ENCODE measurements around the gene SMAD7.
"Not testable (repeated sequence)": the region's sequence is repeated elsewhere in the genome, so short reads cannot be mapped to it uniquely, and the experiment has no call there.

SMAD7 gene

DNA sequence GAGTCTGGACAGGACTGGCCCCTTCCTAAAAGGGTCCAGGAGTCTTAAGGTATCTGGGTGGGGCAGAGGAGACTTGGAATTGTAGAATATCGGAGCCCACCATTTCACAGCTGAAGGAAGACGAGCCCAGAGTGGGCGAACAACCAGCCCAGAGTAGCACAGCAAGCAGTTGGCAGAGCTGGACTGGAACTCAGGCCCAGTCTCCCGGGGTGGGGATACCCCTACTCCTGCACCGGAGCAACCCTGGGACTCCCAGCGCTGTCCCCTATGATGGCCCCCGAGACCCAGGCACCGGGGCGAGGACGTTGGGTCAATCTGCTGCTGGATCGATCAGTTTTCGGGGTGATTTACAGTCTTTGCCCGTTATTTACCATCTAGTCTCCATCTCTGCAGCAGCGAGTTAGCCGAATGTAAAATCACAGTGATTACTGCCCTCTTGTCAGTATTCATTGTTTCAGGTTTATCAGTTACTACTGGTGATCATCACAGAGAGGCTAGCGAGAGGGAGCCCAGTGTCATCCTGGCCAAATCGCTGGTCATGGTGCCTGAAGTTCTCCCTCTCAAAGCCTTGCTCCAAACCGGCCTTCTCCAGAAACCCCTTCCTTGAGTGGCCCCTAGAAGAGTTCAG is 75.3 kb downstream of the SMAD7 start:
- H3K4me3 ChIP-seq (ENCODE audit: low read length) = no peak overlapping the region
- DNase-seq (ENCODE audit: low read depth, low spot score) = no peak

DNA sequence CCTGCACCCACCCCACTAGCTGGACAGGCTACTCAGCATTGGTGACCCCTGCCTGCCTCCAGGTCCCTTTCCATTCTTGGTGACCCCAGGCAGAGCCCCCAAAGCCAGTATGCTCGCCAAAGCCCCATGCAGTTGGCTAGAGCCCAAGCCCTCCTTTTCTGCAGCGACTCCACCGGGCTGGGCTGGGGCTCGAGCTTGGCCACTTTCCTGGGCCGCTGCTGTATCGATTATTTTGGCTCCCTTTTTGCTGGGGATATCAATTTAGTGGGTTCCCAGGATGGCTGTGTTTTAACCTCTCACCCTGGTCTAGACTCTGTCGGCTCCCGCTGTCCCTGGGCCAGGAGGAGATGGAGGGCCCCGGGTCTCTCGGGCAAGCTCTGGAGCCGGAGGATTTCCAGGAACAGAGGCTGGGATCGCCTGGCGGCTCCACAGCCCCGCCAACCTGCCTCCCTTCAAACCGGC is 76.0 kb downstream of the SMAD7 start:
- DNase-seq (ENCODE audit: low read depth, low spot score) = no peak
- no peak overlapping the region for H3K4me3 ChIP-seq (ENCODE audit: low read length)

DNA sequence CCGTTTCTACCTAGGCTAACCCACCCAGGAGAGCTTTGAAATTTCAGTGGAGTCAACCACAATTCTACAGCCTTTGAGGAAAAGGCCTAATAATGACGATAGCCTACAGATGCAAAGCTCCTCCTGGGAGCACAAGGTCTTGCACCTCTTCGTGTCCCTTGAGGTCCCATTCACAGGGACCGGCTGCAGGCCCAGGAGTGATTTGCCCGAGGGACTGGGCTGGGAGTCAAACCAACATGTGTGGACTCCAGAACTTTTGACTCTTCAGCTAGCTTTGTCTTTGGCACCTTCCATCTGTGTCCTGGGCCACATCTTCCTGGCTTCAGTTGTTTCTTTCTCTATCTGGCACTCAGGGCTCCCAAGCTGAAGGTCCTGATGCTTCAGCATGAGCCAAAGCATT is 76.5 kb downstream of the SMAD7 start:
- no peak overlapping the region for H3K4me3 ChIP-seq (ENCODE audit: low read length)
- DNase-seq (ENCODE audit: low read depth, low spot score) = no peak

DNA sequence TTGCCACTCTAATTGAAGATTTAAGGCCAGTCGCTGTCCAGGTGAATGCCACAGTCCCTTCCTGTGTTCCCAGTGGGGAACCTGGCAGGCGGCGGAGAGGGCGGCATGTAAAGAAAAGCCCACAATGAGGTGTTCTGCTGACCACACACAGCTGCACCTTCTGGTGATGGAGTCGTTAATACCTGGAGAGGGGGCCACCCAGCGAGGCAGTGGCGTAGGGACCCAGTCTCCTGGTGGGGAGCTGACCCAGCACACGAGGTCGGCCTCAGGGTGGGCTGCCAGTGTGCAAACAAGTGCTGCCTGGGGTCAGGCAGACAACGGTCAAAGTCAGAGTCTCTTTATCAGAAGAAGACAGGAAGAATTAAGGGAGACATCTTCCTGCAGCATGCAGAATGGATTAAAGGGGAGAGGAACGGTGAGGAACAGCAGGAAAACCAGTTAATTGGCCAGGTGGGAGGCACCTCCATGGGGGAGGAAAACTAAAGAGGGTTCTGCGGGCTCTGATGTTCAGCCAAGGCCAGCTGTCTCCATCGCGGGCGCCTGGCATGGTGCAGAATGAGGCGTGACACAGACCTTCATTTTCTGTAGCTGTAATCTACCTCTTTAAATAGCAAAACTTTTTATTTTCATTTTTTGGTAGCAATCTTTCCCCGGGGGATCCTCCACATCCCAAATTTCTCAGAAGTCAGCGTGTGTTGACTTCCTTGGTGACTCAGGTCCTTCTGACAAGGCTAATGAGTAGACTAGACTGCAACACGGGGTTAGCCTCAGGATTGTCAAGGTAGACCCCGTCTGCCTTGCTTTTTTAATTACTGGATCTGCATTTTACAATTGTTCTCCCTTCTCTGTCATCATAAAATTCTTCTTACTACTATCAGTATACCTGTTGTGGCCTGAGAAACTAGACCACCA is 78.3 kb downstream of the SMAD7 start:
- no peak overlapping the region for H3K4me3 ChIP-seq (ENCODE audit: low read length)
- no peak for DNase-seq (ENCODE audit: low read depth, low spot score)

DNA sequence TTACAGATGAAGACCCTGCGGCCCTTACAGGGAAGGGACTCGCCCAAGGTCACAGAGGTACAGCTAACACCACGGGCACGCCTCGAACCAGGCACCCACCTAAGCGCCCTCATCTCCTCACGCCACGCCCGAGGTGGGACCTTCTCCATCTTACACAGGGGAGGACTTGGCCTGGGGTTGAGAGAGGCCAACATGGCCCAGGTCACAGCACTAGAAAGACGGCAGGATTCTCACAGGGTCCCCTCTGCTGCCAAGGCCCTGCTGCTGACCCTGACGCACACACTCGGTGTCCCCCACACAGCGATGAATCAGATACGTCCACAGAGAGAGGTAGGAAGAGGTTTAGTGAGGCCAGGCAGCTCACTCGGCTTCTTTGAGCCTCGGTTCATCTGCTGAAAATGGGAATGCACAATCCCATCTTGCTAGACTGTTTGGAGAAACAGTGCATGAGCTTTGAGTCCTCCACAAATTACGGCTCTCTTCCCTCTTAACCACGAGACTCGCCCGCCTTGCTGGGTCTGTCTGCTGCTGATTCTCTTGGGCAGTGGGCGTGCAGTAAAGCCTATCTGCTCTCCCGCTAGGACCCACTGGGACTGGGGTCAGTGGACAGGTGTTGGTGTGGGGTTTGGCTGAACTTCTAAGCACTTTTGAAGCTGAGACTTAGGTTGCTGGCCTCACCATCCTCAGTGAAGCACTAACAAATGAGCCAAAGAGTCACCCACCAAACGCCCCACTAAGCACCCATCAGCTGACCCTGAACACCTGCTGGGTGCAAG is 79.2 kb downstream of the SMAD7 start:
- no peak overlapping the region for H3K4me3 ChIP-seq (ENCODE audit: low read length)
- DNase-seq (ENCODE audit: low read depth, low spot score) = no peak

DNA sequence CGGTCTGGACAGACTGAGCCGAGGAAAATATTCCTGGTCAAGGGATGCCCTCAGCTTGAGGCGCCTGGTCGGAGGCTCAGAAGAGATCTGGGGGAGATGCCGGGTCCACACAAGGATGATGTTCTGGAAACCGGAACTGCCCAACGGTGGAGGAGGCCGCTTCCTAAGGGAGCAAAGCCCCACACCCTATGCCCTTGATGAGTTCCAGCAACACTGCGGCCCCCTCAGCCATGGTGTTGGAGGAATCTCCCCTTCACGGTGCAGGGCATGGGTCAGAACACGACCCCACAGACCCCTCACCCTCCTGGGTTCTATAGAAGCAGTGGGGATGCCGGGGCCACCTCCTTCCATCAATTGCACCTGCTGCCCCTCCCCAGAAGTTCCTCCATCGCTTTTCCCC is 79.8 kb downstream of the SMAD7 start:
- not testable (repeated sequence) for DNase-seq (ENCODE audit: low read depth, low spot score); H3K4me3 ChIP-seq (ENCODE audit: low read length)

All from Jurkat, Clone E6-1 (cell line).